HG02840 (cell line): Measurements from ENCODE around the gene POLR2J3.
"Not testable (repeated sequence)": the region's sequence is repeated elsewhere in the genome, so short reads cannot be mapped to it uniquely, and the experiment has no call there.

Experiments
- ATAC-seq: cut with Tn5 transposase; IDR thresholded peaks from one replicate; pipeline ENCODE4 v1.9.1; 2021; ENCODE audit warnings: mild to moderate bottlenecking, moderate library complexity, moderate number of reproducible peaks; ENCODE audit not compliant: unreplicated experiment, low FRiP score

The POLR2J3 gene

DNA sequence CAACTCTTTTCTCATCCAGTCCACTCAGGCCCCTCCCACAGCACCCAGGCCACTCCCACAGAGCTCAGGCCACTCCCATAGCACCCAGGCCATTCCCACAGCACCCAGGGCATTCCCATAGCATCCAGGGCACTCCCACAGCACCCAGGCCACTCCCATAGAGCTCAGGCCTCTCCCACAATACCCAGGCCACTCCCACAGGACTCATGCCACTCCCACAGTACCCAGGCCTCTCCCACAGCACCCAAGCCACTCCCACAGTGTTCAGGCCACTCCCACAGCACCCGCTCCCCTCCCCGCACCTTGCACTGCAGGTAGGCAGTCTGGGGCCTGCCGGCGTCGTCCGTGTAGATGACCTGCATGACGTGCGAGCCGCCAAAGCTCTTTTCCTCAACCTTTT lies 17.5 kb upstream of the POLR2J3 start:
- not testable (repeated sequence) for ATAC-seq

DNA sequence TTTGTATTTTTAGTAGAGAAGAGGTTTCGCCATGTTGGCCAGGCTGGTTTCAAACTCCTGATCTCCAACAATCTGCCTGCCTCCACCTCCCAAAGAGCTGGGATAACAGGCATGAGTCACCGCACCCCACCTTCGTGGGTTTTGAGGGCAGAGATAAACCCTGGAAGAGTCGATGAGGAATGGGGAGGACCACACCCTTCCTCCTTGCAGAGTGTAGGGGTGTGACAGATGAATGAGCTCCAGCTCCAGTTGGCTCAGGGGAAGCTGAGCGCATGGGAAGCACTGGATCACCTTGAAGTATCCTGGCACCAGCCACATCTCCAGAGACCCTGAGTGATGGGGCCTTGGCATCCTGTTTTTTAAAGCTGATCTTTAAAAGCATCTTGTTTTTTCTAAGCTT lies 11.1 kb upstream of the POLR2J3 start:
- ATAC-seq: not testable (repeated sequence)

DNA sequence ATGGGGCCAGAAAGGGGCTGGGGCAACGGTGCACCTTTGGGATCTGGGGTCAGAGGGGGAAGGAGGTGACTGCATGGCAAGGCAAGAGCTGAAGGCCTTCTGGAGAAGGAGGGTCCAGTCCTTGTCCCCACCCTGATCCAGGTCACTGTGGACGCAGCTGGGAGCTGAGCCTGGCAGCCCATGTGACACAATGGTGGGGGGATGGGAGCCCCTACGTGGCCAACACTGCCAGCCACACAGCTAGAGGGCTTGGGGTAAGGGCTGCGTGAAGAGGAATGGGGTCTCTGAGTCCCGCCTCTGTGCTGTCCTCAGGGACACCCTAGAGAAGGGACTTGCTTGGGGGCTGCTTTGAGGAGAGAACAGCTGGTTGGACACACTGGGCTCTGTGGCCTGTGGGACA lies 9.3 kb upstream of the POLR2J3 start:
- ATAC-seq: not testable (repeated sequence)

- not testable (repeated sequence) for ATAC-seq
These were observed 6.1 kb upstream of the POLR2J3 start for GRCh38 chr7:102578486-102578885.

DNA sequence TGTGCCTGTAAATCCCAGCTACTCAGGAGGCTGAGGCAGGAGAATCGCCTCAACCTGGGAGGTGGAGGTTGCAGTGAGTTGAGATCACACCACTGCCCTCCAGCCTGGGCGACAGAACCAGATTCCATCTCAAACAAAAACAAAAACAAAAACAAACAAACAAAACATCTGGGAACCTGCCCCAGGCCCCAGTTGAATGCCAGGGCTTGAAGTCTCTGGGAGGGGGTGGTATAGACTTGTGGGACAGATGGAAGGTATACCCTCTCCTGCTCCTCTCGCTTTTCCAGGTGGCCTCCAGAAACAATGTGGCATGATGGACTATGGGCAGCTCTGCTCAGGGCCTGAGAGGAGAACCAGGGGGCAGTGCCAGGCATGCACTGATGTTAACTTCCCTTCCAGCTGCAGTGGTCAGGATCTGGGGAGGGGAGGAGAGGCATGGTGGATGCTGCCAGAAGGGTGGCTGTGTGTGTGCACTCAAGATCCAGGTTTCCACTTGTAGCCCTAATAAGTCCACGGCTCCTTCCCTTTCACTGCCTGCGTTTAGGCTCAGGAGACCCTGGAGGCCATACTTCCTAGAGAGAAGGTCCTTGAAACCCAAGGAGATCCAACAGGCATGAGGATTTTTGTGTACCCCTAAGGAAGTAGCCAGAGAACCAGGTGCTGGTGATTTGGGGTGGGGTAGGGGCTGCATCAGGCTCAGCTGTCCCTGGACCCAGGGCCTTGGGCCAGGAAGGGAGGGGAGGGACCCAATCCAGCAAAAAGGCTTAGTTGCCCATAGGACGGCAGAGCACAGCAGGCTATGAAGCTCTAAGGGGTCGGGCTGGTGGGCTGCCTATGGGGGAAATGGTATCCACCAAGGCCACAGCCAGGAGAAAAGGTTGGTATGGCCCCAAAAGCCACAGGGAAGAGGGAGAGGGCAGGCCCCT lies 5.2 kb upstream of the POLR2J3 start:
- ATAC-seq: not testable (repeated sequence)

GRCh38 chr7:102576363-102576762 lies 4.0 kb upstream of the POLR2J3 start:
- ATAC-seq: not testable (repeated sequence)

GRCh38 chr7:102574607-102575006 lies 2.2 kb upstream of the POLR2J3 start:
- not testable (repeated sequence) for ATAC-seq

DNA sequence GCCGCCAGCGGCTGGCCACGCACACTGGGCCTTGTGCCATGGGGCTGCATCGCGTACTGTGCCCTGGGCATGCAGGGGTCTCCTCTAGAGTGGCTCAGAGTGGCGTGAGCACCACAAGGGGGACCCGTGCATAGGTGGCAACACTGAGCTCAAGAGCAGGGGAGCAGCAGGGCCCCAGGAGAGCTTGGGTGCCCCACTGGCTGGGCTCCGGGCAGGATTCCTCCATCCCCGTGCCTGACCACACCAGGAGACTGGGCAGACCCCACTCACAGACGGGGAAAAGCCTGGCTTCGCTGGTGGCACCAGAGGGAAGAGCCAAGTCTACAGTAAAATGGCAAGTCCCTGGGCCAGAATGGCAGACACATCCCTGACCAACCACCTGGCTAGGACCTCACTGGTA lies 3.8 kb downstream of the POLR2J3 start:
- ATAC-seq: not testable (repeated sequence)

DNA sequence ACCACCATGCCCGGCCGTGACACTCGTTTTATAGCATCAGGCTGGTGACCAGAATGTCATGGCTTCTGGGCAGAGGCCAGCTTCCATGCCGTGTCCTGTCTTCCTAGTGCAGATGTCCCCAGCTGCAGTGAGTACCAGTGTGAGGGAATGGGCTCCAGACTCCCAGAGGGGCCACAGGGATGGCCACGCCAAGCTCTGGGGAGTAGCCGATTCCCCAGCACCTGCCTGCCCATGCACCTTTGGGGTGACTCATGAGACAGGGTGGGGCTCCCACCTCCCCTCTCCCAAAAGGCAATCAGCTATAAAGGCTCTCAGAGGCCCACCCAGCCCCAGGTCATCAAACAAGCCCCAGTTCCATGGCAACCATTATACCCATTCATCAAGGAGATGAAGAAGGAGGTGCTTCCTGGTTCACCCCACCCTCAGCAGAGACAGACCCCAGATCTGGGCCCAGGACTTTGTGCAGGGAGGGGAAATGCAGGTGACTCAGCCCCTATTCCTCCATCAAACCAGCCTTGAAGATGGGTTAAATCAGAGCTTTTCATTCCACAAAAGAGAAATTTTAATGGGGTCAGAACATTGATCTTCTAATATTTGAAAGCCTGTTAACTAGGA lies 21.5 kb downstream of the POLR2J3 start, which contains the start of gene SPDYE2:
Gene SPDYE2 (plus strand): TSS at position 419 of the 615 bp plus-strand sequence. CDS start 2,030 bp downstream, outside the sequence.
- ATAC-seq: not testable (repeated sequence)

DNA sequence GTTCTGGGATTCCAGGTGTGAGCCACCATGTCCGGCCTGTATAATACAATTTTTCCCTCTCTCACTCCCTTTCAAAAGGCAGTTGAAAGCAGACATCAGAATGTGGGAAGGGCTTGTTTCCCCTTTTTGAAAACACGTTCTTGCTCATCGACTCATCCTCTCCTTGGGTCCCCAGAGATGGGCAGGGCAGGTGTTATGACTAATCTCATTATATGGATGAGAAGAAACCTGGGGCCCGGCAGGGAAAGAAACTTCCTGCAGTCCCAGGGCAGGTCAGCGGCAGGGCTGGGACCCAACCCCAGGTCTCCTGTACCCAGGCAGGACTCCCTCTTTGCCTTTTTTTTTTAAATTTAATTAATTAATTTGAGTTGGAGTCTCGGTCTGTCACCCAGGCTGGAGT lies 26.0 kb downstream of the POLR2J3 start:
- peak; percentile 52 for ATAC-seq

DNA sequence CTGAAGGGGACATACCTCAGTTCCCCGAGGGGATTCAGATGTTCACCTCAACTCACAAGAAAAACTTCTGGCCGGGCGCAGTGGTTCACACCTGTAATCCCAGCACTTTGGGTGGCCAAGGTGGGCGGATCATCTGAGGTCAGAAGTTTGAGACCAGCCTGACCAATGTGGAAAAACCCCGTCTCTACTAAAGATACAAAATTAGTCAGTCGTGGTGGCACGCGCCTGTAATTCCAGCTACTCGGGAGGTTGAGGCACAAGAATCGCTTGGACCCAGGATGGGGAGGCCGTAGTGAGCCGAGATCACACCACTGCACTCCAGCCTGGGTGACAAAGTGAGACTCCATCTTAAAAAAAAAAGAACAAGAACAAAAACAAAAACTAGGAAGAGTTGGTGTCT lies 27.1 kb downstream of the POLR2J3 start:
- ATAC-seq: not testable (repeated sequence)

DNA sequence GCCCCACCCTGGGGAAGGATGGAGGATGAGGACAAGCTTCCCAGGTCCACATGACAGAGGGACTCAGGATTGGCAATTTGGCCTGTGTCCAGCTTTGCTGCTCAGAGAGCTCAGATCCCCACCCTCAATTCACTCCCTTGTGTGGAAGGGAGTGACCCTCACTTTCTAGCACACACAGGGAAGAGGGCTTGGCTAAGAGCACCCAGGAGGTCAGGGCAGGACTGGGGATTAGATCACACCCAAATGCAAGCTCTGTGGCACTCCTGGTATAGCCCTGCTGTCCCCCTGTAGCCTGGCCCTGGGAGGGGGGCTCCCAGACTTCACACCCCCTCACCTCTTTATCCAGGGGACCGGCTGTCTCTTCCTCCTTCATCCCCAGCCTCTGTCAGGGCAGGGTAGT lies 28.0 kb downstream of the POLR2J3 start:
- not testable (repeated sequence) for ATAC-seq

GRCh38 chr7:102543596-102543995 lies 28.8 kb downstream of the POLR2J3 start, which contains the start of gene UPK3BL2:
Gene UPK3BL2, minus strand, starts transcription at chr7:102543696. Its CDS starts 60 bp downstream, at chr7:102543636.
- not testable (repeated sequence) for ATAC-seq

GRCh38 chr7:102542771-102543170 lies 29.6 kb downstream of the POLR2J3 start:
- ATAC-seq: not testable (repeated sequence)

- ATAC-seq: not testable (repeated sequence)
These were observed 30.3 kb downstream of the POLR2J3 start for GRCh38 chr7:102542083-102542482.

DNA sequence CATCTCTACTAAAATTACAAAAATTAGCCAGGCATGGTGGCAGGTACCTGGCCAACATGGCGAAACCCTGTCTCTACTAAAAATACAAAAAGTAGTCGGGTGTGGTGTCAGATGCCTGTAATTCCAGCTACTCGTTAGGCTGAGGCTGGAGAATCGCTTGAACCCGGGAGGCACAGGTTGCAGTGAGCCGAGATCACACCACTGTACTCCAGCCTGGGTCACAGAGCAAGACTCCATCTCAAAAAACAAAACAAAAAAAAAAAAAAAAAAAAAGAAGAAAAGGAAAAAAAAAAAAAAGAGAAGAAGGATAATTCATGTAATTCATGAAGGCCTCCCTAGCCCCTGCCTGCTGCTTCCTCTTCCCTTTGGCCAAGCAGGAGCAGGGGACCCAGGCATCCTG lies 31.8 kb downstream of the POLR2J3 start:
- ATAC-seq: not testable (repeated sequence)

DNA sequence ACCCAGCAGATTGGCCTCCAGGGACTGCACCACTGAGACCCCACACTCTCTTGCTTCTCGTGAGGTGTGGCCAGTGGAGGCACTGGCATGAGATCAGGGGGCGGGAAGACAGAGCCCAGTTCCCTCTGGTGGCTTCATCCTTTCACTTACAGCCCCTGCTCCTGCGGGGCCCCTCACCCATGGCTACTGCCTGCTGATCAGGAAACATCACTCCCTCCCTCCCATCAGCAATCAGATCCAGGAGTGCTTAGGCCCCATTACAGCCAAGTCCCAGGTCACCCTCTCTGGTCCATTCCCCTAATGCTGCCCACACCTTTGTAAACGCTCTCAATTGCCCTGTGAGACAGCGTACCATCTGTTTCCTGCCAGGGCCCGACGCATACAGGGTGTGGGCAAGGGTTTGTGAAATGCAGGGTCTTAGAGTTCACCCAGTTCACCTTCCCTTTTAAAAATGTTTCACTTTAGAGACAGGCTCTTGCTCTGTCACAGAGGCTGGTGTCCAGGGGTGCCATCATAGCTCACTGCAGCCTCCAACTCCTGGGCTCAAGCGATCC lies 37.2 kb downstream of the POLR2J3 start:
- not testable (repeated sequence) for ATAC-seq

DNA sequence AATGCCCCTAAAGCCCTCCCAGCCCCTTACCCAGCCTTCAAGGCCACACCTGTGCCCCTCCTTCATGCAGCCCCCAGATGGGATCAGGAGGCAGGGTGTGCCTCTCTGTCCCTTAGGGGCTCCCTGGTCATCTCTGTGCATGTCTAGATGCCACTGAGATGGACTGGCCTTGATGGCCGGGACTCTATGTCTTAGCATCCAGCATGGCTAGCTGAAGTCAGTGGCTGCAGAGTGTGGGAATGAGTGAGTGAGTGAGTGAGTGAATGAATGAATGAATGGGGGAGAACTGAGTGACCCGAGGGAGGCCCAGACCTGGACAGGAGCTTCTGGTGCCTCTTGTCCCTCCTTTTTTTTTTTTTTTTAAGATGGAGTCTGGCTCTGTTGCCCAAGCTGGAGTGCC lies 40.3 kb downstream of the POLR2J3 start:
- not testable (repeated sequence) for ATAC-seq

DNA sequence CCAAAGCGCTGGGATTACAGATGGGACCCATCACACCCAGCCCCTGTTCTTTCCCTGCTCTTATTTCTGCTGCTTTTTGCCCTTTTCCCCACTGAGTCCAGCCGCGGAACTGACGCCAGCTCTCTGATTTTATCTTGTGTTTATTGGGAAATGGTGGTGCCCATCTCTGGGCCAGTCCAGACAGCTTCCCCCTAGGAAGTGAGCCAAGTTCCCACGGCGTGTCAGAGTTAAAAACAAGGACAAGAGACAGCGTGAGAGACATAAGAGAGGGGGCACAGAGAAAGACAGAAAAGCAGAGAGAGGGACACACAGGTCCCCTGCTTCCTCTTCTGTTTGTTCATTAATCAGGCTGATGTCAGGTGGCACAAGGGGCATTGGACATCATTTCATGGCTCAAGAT lies 40.8 kb downstream of the POLR2J3 start:
- not testable (repeated sequence) for ATAC-seq

- not testable (repeated sequence) for ATAC-seq
These were observed 44.3 kb downstream of the POLR2J3 start for GRCh38 chr7:102527822-102528793.
